ENCODE measurements around the gene MICAL2.

GRCh38 chr11:12210200-12210599 is 99.8 kb downstream of the MICAL2 start:
- TF ChIP-seq POLR2AphosphoS5 (IDR thresholded peaks at IDR 0.05; ENCODE audit: low read length) (no peak), E4F1 (IDR thresholded peaks at IDR 0.05; ENCODE audit: borderline replicate concordance, partially characterized antibody) (no peak), HDGF (IDR thresholded peaks at IDR 0.05) (no peak), JUND (IDR thresholded peaks at IDR 0.05; ENCODE audit: low read depth, low read length) (no peak), GABPA (IDR thresholded peaks at IDR 0.05; ENCODE audit: low read depth) (no peak), MXI1 (IDR thresholded peaks at IDR 0.05; ENCODE audit: low read depth, low read length) (no peak), BCL11A (IDR thresholded peaks at IDR 0.05; ENCODE audit: low read depth, low read length) (no peak), NRF1 (conservative IDR thresholded peaks at IDR 0.05; ENCODE audit: low read depth, low read length) (no peak), KAT2A (conservative IDR thresholded peaks at IDR 0.05; ENCODE audit: control insufficient read depth, low read depth, low read length) (no peak), CTCF (IDR thresholded peaks at IDR 0.05 in 2 of 3, conservative IDR thresholded peaks at IDR 0.05 in 1 of 3; ENCODE audit: control insufficient read depth in 2 of 3, extremely low read depth in 1 of 3, insufficient read depth in 1 of 3, low read depth in 3 of 3, low read length in 3 of 3) (no peak), ZNF274 (IDR thresholded peaks at IDR 0.05; ENCODE audit: insufficient read depth, insufficient read length) (no peak), NR2C1 (IDR thresholded peaks at IDR 0.05) (no peak), POLR2A (IDR thresholded peaks at IDR 0.05; ENCODE audit: low read depth, low read length) (no peak), SUPT20H (IDR thresholded peaks at IDR 0.05; ENCODE audit: borderline replicate concordance, control insufficient read depth, low read depth, low read length) (no peak)
